Sigmoid colon (tissue), 7 donors: ENCODE results near the gene SRP72. TPM values are rescaled to one million over a fixed set of nuclear protein-coding genes. Genes with fewer than 3 reads are reported as not detected.
A peak's percentile ranks its signal among the peaks of the same experiment; 100 is the strongest.

Experiments used
- DNase-seq: peaks from one replicate; pipeline ENCODE4 v3.0.0-alpha.2; 2019
- H3K27ac ChIP-seq, 4 donors: fragments of 200-600 bp; sonication (generic); one replicate each; pipeline ENCODE4 v1.5.1; 2016 to 2019; ENCODE audit warnings: mild to moderate bottlenecking in 1 of 4
- H3K27me3 ChIP-seq, 3 donors: fragments of 200-600 bp; sonication (generic); one replicate each; pipeline ENCODE4 v1.5.1; 2019; ENCODE audit warnings: mild to moderate bottlenecking in 1 of 3
- H3K36me3 ChIP-seq, 4 donors: fragments of 200-600 bp; sonication (generic); one replicate each; pipeline ENCODE4 v1.5.1; 2016 to 2019
- H3K4me1 ChIP-seq, 4 donors: fragments of 200-600 bp; sonication (generic); one replicate each; pipeline ENCODE4 v1.5.1; 2017 to 2019
- H3K4me3 ChIP-seq, 4 donors: fragments of 200-600 bp; sonication (generic); one replicate each; pipeline ENCODE4 v1.5.1; 2017 to 2019; ENCODE audit warnings: mild to moderate bottlenecking in 2 of 4, moderate library complexity in 1 of 4
- H3K9me3 ChIP-seq, 4 donors: fragments of 200-600 bp in 3 of 4; sonication (generic) in 3 of 4; one replicate each; pipeline versions ENCODE4 v1.5.1 to v1.6.1; 2013 to 2019
- EP300 ChIP-seq, 4 donors: sonication (generic); formaldehyde crosslinking; IDR thresholded peaks; one replicate each; pipeline ENCODE4 v1.6.1; 2017; ENCODE audit warnings: antibody characterized with exemption in 4 of 4
- POLR2A ChIP-seq, 2 donors: fragments of 450-650 bp; IDR thresholded peaks; one replicate each; pipeline ENCODE4 v1.6.1; 2016; ENCODE audit warnings: antibody characterized with exemption in 2 of 2, mild to moderate bottlenecking in 2 of 2, moderate library complexity in 2 of 2
- POLR2AphosphoS5 ChIP-seq, 4 donors: sonication (generic); formaldehyde crosslinking; IDR thresholded peaks; one replicate each; pipeline ENCODE4 v1.6.1; 2017; ENCODE audit warnings: antibody characterized with exemption in 4 of 4
- WGBS, 2 donors: extraction: QIAGEN DNeasy Blood & Tissue Kit; methylation state at CpG; one replicate each; pipeline ENCODE4 v1.1.7; 2013; 5-methylcytosine and 5-hydroxymethylcytosine counted together
- intact Hi-C: fragments of 100-400 bp; cut with DNase I; formaldehyde crosslinking; loops from one replicate; pipeline ENCODE4 v1.15.1; 2023
- polyA plus RNA-seq, 3 donors: library from polyadenylated mRNA; stranded (reverse); fragments of 200-250 nt; gene quantifications; one replicate each; pipeline ENCODE4 v1.2.3, GENCODE V29; 2013
- total RNA-seq, 4 donors: library from RNA; depleted of rRNA; stranded (reverse); fragments of >200 nt; gene quantifications; one replicate each; pipeline ENCODE4 v1.1.0, GENCODE V29; 2016
- TF ChIP-seq, protein P1 (sequence below), 4 experiments: fragments of 450-650 bp in 3 of 4; fragments of 200-600 bp in 1 of 4; IDR thresholded peaks; one replicate each; pipeline ENCODE4 v1.5.1; 2016 to 2019; ENCODE audit warnings: antibody characterized with exemption in 4 of 4, mild to moderate bottlenecking in 3 of 4, moderate library complexity in 2 of 4
- donor health status: healthy with polysubstance abuse.
- donor health status: Bipolar disorder and iron deficiency.
- donor health status: healthy.

SRP72 gene
- total and polyA plus RNA-seq, 7 donors: 29.4 to 55.9 (median 45.9) TPM

DNA sequence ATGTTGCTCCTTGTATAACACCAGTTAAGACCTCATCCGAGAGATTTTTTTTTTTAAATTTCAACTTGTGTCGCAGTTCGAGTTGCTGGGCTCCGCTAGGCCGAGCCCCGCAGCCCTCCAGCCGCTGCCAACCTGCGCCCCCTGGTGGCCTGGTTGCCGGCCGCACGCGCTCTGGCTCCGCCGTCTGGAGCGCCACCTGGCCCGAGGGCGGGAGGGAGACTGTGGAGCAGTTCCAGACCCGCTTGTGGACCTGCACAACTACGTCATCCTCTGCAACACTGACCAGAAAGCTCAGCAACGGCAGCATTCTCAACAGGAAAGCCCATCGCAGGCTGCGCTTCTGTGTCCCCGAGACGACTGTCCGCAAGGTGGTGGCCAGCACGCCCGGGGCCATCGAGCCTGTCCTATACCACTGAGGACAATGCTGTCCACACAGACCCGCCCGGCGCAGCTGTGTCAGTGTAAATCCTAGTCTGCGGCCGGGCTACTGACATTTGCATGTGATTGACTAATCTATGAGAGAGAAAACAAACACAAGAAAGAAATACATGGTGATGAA, 77.2 kb downstream of the SRP72 start:
- DNase-seq: peak; percentile 93
- TF ChIP-seq, protein P1, sequence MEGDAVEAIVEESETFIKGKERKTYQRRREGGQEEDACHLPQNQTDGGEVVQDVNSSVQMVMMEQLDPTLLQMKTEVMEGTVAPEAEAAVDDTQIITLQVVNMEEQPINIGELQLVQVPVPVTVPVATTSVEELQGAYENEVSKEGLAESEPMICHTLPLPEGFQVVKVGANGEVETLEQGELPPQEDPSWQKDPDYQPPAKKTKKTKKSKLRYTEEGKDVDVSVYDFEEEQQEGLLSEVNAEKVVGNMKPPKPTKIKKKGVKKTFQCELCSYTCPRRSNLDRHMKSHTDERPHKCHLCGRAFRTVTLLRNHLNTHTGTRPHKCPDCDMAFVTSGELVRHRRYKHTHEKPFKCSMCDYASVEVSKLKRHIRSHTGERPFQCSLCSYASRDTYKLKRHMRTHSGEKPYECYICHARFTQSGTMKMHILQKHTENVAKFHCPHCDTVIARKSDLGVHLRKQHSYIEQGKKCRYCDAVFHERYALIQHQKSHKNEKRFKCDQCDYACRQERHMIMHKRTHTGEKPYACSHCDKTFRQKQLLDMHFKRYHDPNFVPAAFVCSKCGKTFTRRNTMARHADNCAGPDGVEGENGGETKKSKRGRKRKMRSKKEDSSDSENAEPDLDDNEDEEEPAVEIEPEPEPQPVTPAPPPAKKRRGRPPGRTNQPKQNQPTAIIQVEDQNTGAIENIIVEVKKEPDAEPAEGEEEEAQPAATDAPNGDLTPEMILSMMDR (IDR thresholded peaks at IDR 0.05): peak; percentile 83 to 97 (median 89)
- TF ChIP-seq POLR2AphosphoS5 (IDR thresholded peaks at IDR 0.05) (peak in 3 of 4 donors; percentile 51 to 67 (median 60)), EP300 (IDR thresholded peaks at IDR 0.05) (no peak), POLR2A (IDR thresholded peaks at IDR 0.05) (no peak)
- H3K27ac ChIP-seq: peak overlapping the region in 3 of 4 donors; percentile 28 to 57 (median 54)
- H3K9me3 ChIP-seq: no peaks in the 10 kb centered on the region
- peak overlapping the region; percentile 26 to 44 (median 35) for H3K4me3 ChIP-seq
- peaks cover 0 to 13% (median 6%) of the 10 kb centered on the region in 4 donors for H3K4me1 ChIP-seq
- no peaks in the 10 kb centered on the region for H3K27me3 ChIP-seq
- 1 to 4% methylated on average over 33 of the region's 33 CpGs for WGBS, 2 donors
- intact Hi-C loops: loop anchor here (1.0 to 2.0 kb wide), 4 partner anchors 34 to 120 kb away; no protein-coding TSS in a partner anchor
- H3K36me3 ChIP-seq: no peaks in the 10 kb centered on the region

GRCh38 chr4:56550642-56551041, 83.2 kb downstream of the SRP72 start:
- H3K36me3 ChIP-seq: no peaks in the 10 kb centered on the region
- no peak overlapping the region for H3K4me3 ChIP-seq
- H3K9me3 ChIP-seq: peaks cover 0 to 2% (median 0%) of the 10 kb centered on the region in 4 donors
- no peak for DNase-seq
- H3K27me3 ChIP-seq: no peaks in the 10 kb centered on the region
- 74 to 80% methylated on average over 8 of the region's 8 CpGs for WGBS, 2 donors
- no peak for TF ChIP-seq EP300 (IDR thresholded peaks at IDR 0.05)
- TF ChIP-seq POLR2A (IDR thresholded peaks at IDR 0.05): no peak
- no peak for TF ChIP-seq POLR2AphosphoS5 (IDR thresholded peaks at IDR 0.05)
- TF ChIP-seq, protein P1 (IDR thresholded peaks at IDR 0.05): no peak
- no peak overlapping the region for H3K27ac ChIP-seq
- intact Hi-C loops: no loop called here
- H3K4me1 ChIP-seq: no peaks in the 10 kb centered on the region

DNA sequence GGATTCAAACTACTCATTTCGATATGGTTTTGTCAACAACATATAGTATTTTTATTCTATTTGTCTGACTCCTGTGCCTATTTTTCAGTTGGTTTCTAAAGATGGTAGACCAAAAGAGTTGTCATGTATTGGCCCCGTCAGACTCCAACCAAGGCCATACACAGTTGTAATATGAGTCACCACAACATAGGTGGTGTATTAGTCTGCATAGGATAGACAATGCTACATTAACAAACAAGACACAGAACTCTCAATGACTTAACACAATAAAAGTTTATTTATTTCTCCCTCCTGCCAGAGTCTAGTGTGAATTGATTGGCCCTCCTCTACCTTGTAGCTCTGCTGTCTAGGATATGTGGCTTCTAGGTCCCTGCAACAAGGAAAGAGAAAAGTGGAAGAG, 84.1 kb downstream of the SRP72 start:
- 70 to 96% methylated on average over 2 of the region's 2 CpGs for WGBS, 2 donors
- no peaks in the 10 kb centered on the region for H3K4me1 ChIP-seq
- H3K4me3 ChIP-seq: no peak overlapping the region
- H3K36me3 ChIP-seq: no peaks in the 10 kb centered on the region
- H3K27me3 ChIP-seq: no peaks in the 10 kb centered on the region
- peaks cover 0 to 2% (median 0%) of the 10 kb centered on the region in 4 donors for H3K9me3 ChIP-seq
- H3K27ac ChIP-seq: no peak overlapping the region
- TF ChIP-seq, protein P1 (IDR thresholded peaks at IDR 0.05): no peak
- no peak for TF ChIP-seq EP300 (IDR thresholded peaks at IDR 0.05)
- TF ChIP-seq POLR2A (IDR thresholded peaks at IDR 0.05): no peak
- TF ChIP-seq POLR2AphosphoS5 (IDR thresholded peaks at IDR 0.05): no peak
- no peak for DNase-seq
- intact Hi-C loops: no loop called here

- Histone ChIP-seq H3K9me3 (peaks cover 0 to 2% (median 0%) of the 10 kb centered on the region in 4 donors), H3K27ac (no peak overlapping the region), H3K36me3 (no peaks in the 10 kb centered on the region), H3K4me3 (no peak overlapping the region), H3K27me3 (no peaks in the 10 kb centered on the region), H3K4me1 (no peaks in the 10 kb centered on the region)
- TF ChIP-seq EP300 (IDR thresholded peaks at IDR 0.05) (no peak), POLR2AphosphoS5 (IDR thresholded peaks at IDR 0.05) (no peak)
- intact Hi-C loops: no loop called here
- DNase-seq: no peak
These were observed 84.9 kb downstream of the SRP72 start for GRCh38 chr4:56552273-56552672.

Other genes with a start within 250 kb of the SRP72 start
- gene AASDH, start 80.1 kb upstream of the SRP72 start, total RNA-seq: 10 to 100 TPM in 2 of 4 donors, 1 to 10 TPM in 2; 5.5 to 13.4 (median 9.3) TPM
- 1 to 10 TPM; 3.2 to 4.1 (median 3.6) TPM for gene AASDH, start 80.1 kb upstream of the SRP72 start, polyA plus RNA-seq
- 1 to 10 TPM; 4.2 to 6.3 (median 5.1) TPM for gene PPAT, start 32.0 kb upstream of the SRP72 start, total RNA-seq
- 1 to 10 TPM in 2 of 3 donors, under 1 TPM in 1; 0.60 to 5.7 (median 1.6) TPM for gene PPAT, start 32.0 kb upstream of the SRP72 start, polyA plus RNA-seq
- 10 to 100 TPM; 15.0 to 34.6 (median 17.1) TPM for gene PAICS, start 31.4 kb upstream of the SRP72 start, total RNA-seq
- gene PAICS, start 31.4 kb upstream of the SRP72 start, polyA plus RNA-seq: 10 to 100 TPM; 18.0 to 63.9 (median 24.0) TPM
- 1 to 10 TPM in 1 of 4 donors, under 1 TPM in 2, not detected in 1; 0.54 to 1.1 (median 0.66) TPM for gene ARL9, start 38.2 kb downstream of the SRP72 start, total RNA-seq
- gene ARL9, start 38.2 kb downstream of the SRP72 start, polyA plus RNA-seq: under 1 TPM in 1 of 3 donors, not detected in 2; 0.47 TPM
- gene HOPX, start 213.7 kb downstream of the SRP72 start, total RNA-seq: 10 to 100 TPM; 24.7 to 57.9 (median 47.1) TPM
- 1 to 10 TPM; 2.5 to 6.6 (median 6.4) TPM for gene HOPX, start 213.7 kb downstream of the SRP72 start, polyA plus RNA-seq